A673 (cell line): ENCODE measurements around the gene RYR1. TPM values are rescaled to one million over a fixed set of nuclear protein-coding genes. Genes with fewer than 3 reads are reported as not detected.
A peak's percentile ranks its signal among the peaks of the same experiment; 100 is the strongest.

ENCODE experiments used
- Bru-seq: library from RNA; stranded (reverse); fragments of 400-500 nt; gene quantifications from one replicate; lab custom pipeline; 2021; lab: Mats Ljungman, UMichigan
- BruChase-seq, 2 experiments: library from RNA; stranded (reverse); fragments of 400-500 nt; gene quantifications; one replicate each; lab custom pipeline; 2021; lab: Mats Ljungman, UMichigan
- BruUV-seq: library from RNA; stranded (reverse); fragments of 400-500 nt; replicated peaks from 2 replicates; lab custom pipeline; 2021; lab: Mats Ljungman, UMichigan
- CTCF ChIA-PET: fragments of 300-600 bp; sonication (Branson Sonifier 250); formaldehyde crosslinking; loops from one replicate; lab custom pipeline; 2022; ENCODE audit warnings: antibody characterized with exemption; lab: Charles Lee
- POLR2A ChIA-PET: fragments of 300-600 bp; sonication (Branson Sonifier 250); formaldehyde crosslinking; loops from one replicate; lab custom pipeline; 2022; ENCODE audit warnings: antibody characterized with exemption; ENCODE audit not compliant: low non-redundant PET; lab: Charles Lee
- DNase-seq: peaks from one replicate; pipeline ENCODE4 v3.0.0-alpha.2; 2015; ENCODE audit warnings: low spot score
- H3K27ac ChIP-seq: fragments of 200-600 bp; sonication (generic); 2 replicates; pipeline ENCODE4 v1.5.1; 2016; ENCODE audit warnings: mixed run types, low read depth, mild to moderate bottlenecking, mixed read lengths, antibody characterized with exemption, low read length; ENCODE audit not compliant: poor library complexity, severe bottlenecking
- H3K27me3 ChIP-seq: fragments of 200-600 bp; sonication (generic); replicated peaks from 2 replicates; pipeline ENCODE4 v1.6.1; 2017; ENCODE audit warnings: mixed run types, low read depth, mild to moderate bottlenecking, mixed read lengths, antibody characterized with exemption, low read length; ENCODE audit not compliant: insufficient read depth, poor library complexity
- H3K36me3 ChIP-seq: fragments of 200-600 bp; sonication (generic); 2 replicates; pipeline ENCODE4 v1.6.1; 2016; ENCODE audit warnings: mixed run types, mild to moderate bottlenecking, mixed read lengths, antibody characterized with exemption, low read length; ENCODE audit not compliant: insufficient read depth, poor library complexity, severe bottlenecking
- H3K4me1 ChIP-seq: fragments of 200-600 bp; sonication (generic); 2 replicates; pipeline ENCODE4 v1.6.1; 2017; ENCODE audit warnings: mixed run types, mild to moderate bottlenecking, mixed read lengths, antibody characterized with exemption, low read length; ENCODE audit not compliant: insufficient read depth, poor library complexity, severe bottlenecking
- H3K4me3 ChIP-seq: fragments of 200-600 bp; sonication (generic); 2 replicates; pipeline ENCODE4 v1.5.1; 2016; ENCODE audit warnings: low read depth, mixed run types, mild to moderate bottlenecking, mixed read lengths, low read length; ENCODE audit not compliant: poor library complexity, severe bottlenecking
- H3K9me3 ChIP-seq: fragments of 200-600 bp; sonication (generic); 2 replicates; pipeline ENCODE4 v1.6.1; 2016; ENCODE audit warnings: mixed run types, low read depth, mild to moderate bottlenecking, mixed read lengths, antibody characterized with exemption, low read length; ENCODE audit not compliant: poor library complexity, severe bottlenecking
- EZH2 ChIP-seq: fragments of 200-600 bp; sonication (generic); IDR thresholded peaks from 2 replicates; pipeline ENCODE4 v1.6.1; 2017; ENCODE audit warnings: borderline replicate concordance, low read depth, mild to moderate bottlenecking, mixed read lengths, antibody characterized with exemption, low read length; ENCODE audit not compliant: poor library complexity, severe bottlenecking
- intact Hi-C: fragments of 100-400 bp; cut with micrococcal nuclease; formaldehyde crosslinking; loops from one replicate; pipeline ENCODE4 v1.10.0; 2022; ENCODE audit not compliant: unreplicated experiment
- long read RNA-seq: library from polyadenylated mRNA; stranded (forward); transcript quantifications from one replicate; pipeline ENCODE4 v2.0.0, GENCODE V29; 2022
- total RNA-seq: library from RNA; stranded (reverse); gene quantifications from 2 replicates; pipeline ENCODE4 v1.2.3, GENCODE V29; 2021
- TF ChIP-seq, protein P1 (sequence below): fragments of 300-800, 200-600 bp; sonication (generic); conservative IDR thresholded peaks from 2 replicates; pipeline ENCODE4 v1.5.1; 2017; ENCODE audit warnings: low read depth, mild to moderate bottlenecking, antibody characterized with exemption, low read length, moderate library complexity, mixed read lengths

Gene RYR1
- 0.28 and 0.55 TPM in 2 replicates for total RNA-seq
- Bru-seq, nascent RNA = percentile 2 among the genes with signal in this experiment
- BruChase-seq, experiment 1, labeled RNA remaining after a 2-hour chase = percentile 3 among the genes with signal in this experiment
- percentile 4 among the genes with signal in this experiment for BruChase-seq, experiment 2, labeled RNA remaining after a 6-hour chase
- long read RNA-seq, partial matches to known transcripts = 0 of 1 reads
- long read RNA-seq, other reads (novel, unspliced or antisense) = 1 of 1 reads

DNA sequence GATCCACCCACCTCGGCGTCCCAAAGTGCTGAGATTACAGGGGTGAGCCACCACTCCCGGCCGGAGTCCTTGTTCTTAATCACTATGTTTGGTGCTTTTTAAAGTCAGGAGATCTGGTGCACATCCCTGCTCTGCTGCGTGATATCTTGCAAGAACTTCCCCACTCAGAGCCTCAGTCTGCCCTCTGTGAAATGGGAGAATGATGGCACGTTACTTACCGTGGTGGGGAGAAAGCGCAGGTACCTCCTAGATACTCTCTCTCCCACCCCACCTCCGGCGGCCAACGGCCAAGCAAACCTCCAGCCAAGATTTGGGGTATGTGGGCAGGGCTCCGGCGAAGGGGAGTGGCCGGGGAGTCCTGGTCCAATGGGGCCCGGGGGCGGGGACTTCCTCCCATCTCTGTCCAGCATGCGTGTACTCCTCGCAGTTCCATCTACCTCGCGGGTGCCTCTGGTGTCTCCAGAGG, at the start of gene RYR1:
Gene RYR1, plus strand, starts transcription at position 424 of the 466 bp plus-strand sequence. CDS start 139 bp downstream, outside the sequence.
- Histone ChIP-seq H3K27me3 (peaks cover 11% of the 10 kb centered on the region), H3K4me1 (no peaks in the 10 kb centered on the region), H3K9me3 (no peaks in the 10 kb centered on the region), H3K4me3 (no peak within 1 kb of the TSS), H3K36me3 (no peaks in the 10 kb centered on the region), H3K27ac (no peak within 1 kb of the TSS)
- intact Hi-C loops = no loop called here
- ChIA-PET CTCF (no interaction called here), POLR2A (no interaction called here)
- no TSS peak for BruUV-seq
- TF ChIP-seq, protein P1, sequence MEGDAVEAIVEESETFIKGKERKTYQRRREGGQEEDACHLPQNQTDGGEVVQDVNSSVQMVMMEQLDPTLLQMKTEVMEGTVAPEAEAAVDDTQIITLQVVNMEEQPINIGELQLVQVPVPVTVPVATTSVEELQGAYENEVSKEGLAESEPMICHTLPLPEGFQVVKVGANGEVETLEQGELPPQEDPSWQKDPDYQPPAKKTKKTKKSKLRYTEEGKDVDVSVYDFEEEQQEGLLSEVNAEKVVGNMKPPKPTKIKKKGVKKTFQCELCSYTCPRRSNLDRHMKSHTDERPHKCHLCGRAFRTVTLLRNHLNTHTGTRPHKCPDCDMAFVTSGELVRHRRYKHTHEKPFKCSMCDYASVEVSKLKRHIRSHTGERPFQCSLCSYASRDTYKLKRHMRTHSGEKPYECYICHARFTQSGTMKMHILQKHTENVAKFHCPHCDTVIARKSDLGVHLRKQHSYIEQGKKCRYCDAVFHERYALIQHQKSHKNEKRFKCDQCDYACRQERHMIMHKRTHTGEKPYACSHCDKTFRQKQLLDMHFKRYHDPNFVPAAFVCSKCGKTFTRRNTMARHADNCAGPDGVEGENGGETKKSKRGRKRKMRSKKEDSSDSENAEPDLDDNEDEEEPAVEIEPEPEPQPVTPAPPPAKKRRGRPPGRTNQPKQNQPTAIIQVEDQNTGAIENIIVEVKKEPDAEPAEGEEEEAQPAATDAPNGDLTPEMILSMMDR = no peak
- no peak for TF ChIP-seq EZH2
- DNase-seq = peak; percentile 53

DNA sequence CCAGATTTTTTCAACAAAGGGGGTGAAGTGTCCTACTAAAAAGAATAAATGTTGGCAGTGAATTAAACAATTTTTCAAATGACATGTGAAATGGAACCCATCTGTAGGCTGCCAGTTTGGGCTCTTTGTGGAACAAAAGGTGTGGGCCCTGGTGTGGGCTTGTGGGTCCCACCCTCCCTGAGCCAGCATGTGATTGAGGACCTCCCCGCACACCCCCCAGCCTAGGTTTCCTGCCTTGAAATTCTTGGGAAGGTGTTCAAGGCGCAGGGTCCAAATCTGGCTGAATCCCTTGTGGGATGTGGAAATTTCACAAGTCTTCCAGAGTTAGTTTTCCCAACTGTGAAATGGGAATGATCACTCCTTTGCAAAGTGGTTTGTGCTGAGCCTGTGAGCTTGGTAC, 49.7 kb upstream of the RYR1 start:
- POLR2A ChIA-PET = no interaction called here

DNA sequence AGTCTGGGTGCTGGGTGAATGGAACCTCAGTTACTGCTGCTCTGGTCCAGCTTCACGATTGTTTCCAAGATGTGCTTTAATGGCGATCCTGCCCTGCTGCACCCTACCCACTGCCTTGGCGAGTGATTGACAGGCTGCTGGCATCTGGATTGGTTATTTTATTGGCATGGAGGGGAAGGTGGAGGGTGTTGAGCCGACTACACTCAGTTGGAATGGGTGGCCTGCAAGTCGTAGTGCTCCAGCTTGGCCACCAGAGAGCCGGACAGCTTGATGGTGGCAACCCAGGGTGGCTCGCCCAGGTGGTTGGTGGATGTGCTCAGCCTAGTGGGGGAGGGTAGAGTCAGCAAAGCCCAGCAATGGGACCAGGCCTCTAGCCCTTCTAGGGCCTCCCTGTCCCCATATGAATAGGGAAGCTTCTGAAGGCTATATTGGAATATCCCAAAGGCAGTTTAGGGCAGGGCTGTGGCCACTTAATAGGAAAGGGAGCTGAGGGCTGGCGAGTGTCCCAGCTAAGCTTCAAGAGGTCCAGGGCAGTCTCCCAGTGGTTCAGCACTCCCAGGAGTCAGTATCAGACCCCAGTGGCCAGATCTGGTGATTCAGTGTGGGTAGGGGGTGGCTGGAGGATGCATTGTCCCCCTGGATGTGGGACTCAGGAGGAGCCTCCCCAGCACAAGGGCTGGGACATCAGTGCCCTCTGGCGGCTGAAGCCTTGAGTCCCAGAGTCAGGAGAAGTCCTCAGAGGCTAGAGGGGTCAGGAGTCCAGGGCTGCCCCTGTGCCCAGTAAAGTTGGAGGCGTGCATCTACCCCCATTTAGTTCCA, 49.1 kb upstream of the RYR1 start:
- intact Hi-C loops = no loop called here
- Histone ChIP-seq H3K27me3 (no peaks in the 10 kb centered on the region), H3K9me3 (no peaks in the 10 kb centered on the region), H3K4me3 (no peak overlapping the region), H3K36me3 (peaks cover 49% of the 10 kb centered on the region), H3K4me1 (peaks cover 6% of the 10 kb centered on the region), H3K27ac (no peak overlapping the region)
- ChIA-PET POLR2A (no interaction called here), CTCF (no interaction called here)
- BruUV-seq = no TSS peak
- no peak for TF ChIP-seq EZH2
- TF ChIP-seq, protein P1 = no peak
- DNase-seq = no peak

More for the DNA sequence above, 49.7 kb upstream of the RYR1 start:
- no peak overlapping the region for H3K4me3 ChIP-seq
- no peaks in the 10 kb centered on the region for H3K4me1 ChIP-seq
- no peaks in the 10 kb centered on the region for H3K27me3 ChIP-seq
- H3K36me3 ChIP-seq = peaks cover 56% of the 10 kb centered on the region
- TF ChIP-seq, protein P1 = no peak
- no peak for TF ChIP-seq EZH2
- H3K9me3 ChIP-seq = no peaks in the 10 kb centered on the region
- intact Hi-C loops = no loop called here
- CTCF ChIA-PET = no interaction called here
- no peak overlapping the region for H3K27ac ChIP-seq
- DNase-seq = no peak
- BruUV-seq = no TSS peak
